ENCODE results near the gene GGCX.
A peak's percentile ranks its signal among the peaks of the same experiment; 100 is the strongest.
"Not testable (repeated sequence)": the region's sequence is repeated elsewhere in the genome, so short reads cannot be mapped to it uniquely, and the experiment has no call there.

The GGCX gene

GRCh38 chr2:85548608-85548900 lies 12.7 kb downstream of the GGCX start:
- intact Hi-C loops (cut with DNase I), result no loop called here
- DNase-seq, result no peak

GRCh38 chr2:85547859-85548607 lies 13.3 kb downstream of the GGCX start:
- intact Hi-C loops (cut with DNase I), result no loop called here
- no peak for DNase-seq

GRCh38 chr2:85547089-85547858 lies 14.0 kb downstream of the GGCX start:
- intact Hi-C loops (cut with DNase I), result no loop called here
- no peak for DNase-seq

- intact Hi-C loops (cut with DNase I), result no loop called here
Observed at GRCh38 chr2:85545780-85546240, 15.5 kb downstream of the GGCX start.

GRCh38 chr2:85544915-85545779 lies 16.1 kb downstream of the GGCX start:
- intact Hi-C loops (cut with DNase I), result not testable (repeated sequence)

More at GRCh38 chr2:85545780-85546240, 15.5 kb downstream of the GGCX start:
- DNase-seq, result no peak

GRCh38 chr2:85544254-85544691 lies 17.0 kb downstream of the GGCX start:
- DNase-seq; intact Hi-C loops (cut with DNase I): not testable (repeated sequence)

More at GRCh38 chr2:85544915-85545779, 16.1 kb downstream of the GGCX start:
- not testable (repeated sequence) for DNase-seq

- intact Hi-C loops (cut with DNase I), result no loop called here
- DNase-seq, result no peak
Observed at GRCh38 chr2:85542777-85543176, 18.5 kb downstream of the GGCX start.

GRCh38 chr2:85541753-85542457 lies 19.4 kb downstream of the GGCX start:
- intact Hi-C loops (cut with DNase I), result no loop called here
- DNase-seq, result no peak

- intact Hi-C loops (cut with DNase I), result no loop called here
- no peak for DNase-seq
Observed at GRCh38 chr2:85541262-85541661, 20.0 kb downstream of the GGCX start.

- intact Hi-C loops (cut with DNase I), result no loop called here
- no peak for DNase-seq
Observed at GRCh38 chr2:85540133-85540648, 21.1 kb downstream of the GGCX start.

GRCh38 chr2:85539361-85540132 lies 21.7 kb downstream of the GGCX start:
- peak; percentile 43 to 88 (median 78) for DNase-seq
- intact Hi-C loops (cut with DNase I), result loop anchor here (5.0 kb wide), 1 partner anchor 112 kb away; no protein-coding TSS in a partner anchor

- intact Hi-C loops (cut with DNase I), result loop anchor here (5.0 kb wide), 1 partner anchor 111 kb away; no protein-coding TSS in a partner anchor
- peak; percentile 81 to 97 (median 94) for DNase-seq
Observed at GRCh38 chr2:85538507-85539360, 22.6 kb downstream of the GGCX start, which contains the start of gene MAT2A. Gene MAT2A, plus strand, starts transcription at chr2:85539168. Its CDS starts 120 bp downstream, at chr2:85539288.

GRCh38 chr2:85537600-85538506 lies 23.4 kb downstream of the GGCX start:
- DNase-seq, result peak; percentile 34 to 84 (median 66)
- intact Hi-C loops (cut with DNase I), result loop anchor here (5.0 kb wide), 1 partner anchor 111 kb away; no protein-coding TSS in a partner anchor

- DNase-seq, result peak in 1 of 42 donors; percentile 43
- intact Hi-C loops (cut with DNase I), result loop anchor here (5.0 kb wide), 1 partner anchor 109 kb away; no protein-coding TSS in a partner anchor
Observed at GRCh38 chr2:85536479-85536878, 24.8 kb downstream of the GGCX start.

- intact Hi-C loops (cut with DNase I), result loop anchor here (5.0 kb wide), 1 partner anchor 108 kb away; no protein-coding TSS in a partner anchor
- DNase-seq, result no peak
Observed at GRCh38 chr2:85534881-85535280, 26.4 kb downstream of the GGCX start.
